OCI-LY3 (cell line): ENCODE measurements around the gene LAIR1.

Experiments used
- CTCF ChIP-seq: fragments of 200-600, 300-600 bp; sonication (generic); IDR thresholded peaks from 2 replicates; pipeline ENCODE4 v1.5.1; 2014; ENCODE audit warnings: antibody characterized with exemption, low read length, low read depth
- EZH2phosphoT487 ChIP-seq: fragments of 200-600 bp; shearing (Covaris generic); IDR thresholded peaks from 2 replicates; pipeline ENCODE4 v1.6.1; 2018; ENCODE audit warnings: antibody characterized with exemption, mixed run types, low read depth

DNA sequence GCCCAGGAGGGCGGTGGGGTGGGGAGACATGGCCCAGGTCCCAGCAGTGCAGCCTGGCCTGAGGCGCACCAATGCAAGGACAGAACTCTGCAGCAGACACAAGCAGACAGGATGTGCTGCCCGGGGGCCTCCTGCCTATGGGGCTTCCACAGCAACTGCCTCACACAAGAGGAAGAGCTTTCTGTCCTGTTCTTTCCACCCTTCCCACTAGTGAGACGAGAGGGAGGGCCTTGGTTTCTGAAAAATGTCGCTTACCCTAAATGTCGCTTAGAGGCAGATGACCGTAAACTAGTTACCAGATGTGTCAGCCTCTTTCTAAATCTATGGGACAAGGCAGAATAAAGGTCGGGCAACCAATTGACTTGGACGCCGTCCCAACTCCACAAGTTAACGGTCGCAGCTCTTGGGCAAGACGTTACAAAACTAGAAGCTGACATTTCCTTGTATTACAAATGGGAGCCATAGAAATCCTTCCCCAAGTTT is at the start of gene LAIR1:
- TF ChIP-seq CTCF = no peak
- no peak for TF ChIP-seq EZH2phosphoT487
